WTC11 (cell line): ENCODE data around the gene MSH2. TPM values are rescaled to one million over a fixed set of nuclear protein-coding genes. Genes with fewer than 3 reads are reported as not detected.
A peak's percentile ranks its signal among the peaks of the same experiment; 100 is the strongest.

ENCODE experiments used
- ATAC-seq: fragments of 200-7000 bp; cut with Tn5 transposase; 2 replicates; pipeline ENCODE4 v1.10.0; 2021; ENCODE audit warnings: mild to moderate bottlenecking, moderate library complexity
- CTCF ChIA-PET: fragments of 300-600 bp; sonication (Branson Sonifier 250); formaldehyde crosslinking; loops from one replicate; lab custom pipeline; 2021; ENCODE audit warnings: antibody characterized with exemption; lab: Charles Lee
- POLR2A ChIA-PET: fragments of 350-600 bp; sonication (Branson Sonifier 250); formaldehyde crosslinking; loops from one replicate; lab custom pipeline; 2021; ENCODE audit warnings: antibody characterized with exemption; lab: Charles Lee
- DNase-seq: peaks from one replicate; pipeline ENCODE4 v3.0.0; 2021; ENCODE audit warnings: low spot score
- H3K27ac Mint-ChIP-seq: 2 replicates; pipeline ENCODE4 v1.8.0; 2021; ENCODE audit warnings: mixed read lengths
- H3K27me3 Mint-ChIP-seq: 2 replicates; pipeline ENCODE4 v1.8.0; 2021; ENCODE audit warnings: low read depth, mild to moderate bottlenecking, moderate library complexity, mixed read lengths
- H3K36me3 Mint-ChIP-seq: 2 replicates; pipeline ENCODE4 v1.8.0; 2021; ENCODE audit warnings: mixed read lengths
- H3K4me1 Mint-ChIP-seq: 2 replicates; pipeline ENCODE4 v1.8.0; 2022; ENCODE audit warnings: mixed read lengths
- H3K4me3 Mint-ChIP-seq: 2 replicates; pipeline ENCODE4 v1.8.0; 2021; ENCODE audit warnings: mild to moderate bottlenecking, moderate library complexity, mixed read lengths
- H3K9me3 Mint-ChIP-seq: 2 replicates; pipeline ENCODE4 v1.8.0; 2021; ENCODE audit warnings: mixed read lengths
- ETV6 ChIP-seq: sonication (generic); formaldehyde crosslinking; IDR thresholded peaks from 2 replicates; pipeline ENCODE4 v1.8.1; 2022; ENCODE audit warnings: mild to moderate bottlenecking, missing genetic modification reagents
- FOXJ3 ChIP-seq: sonication (generic); formaldehyde crosslinking; IDR thresholded peaks from 2 replicates; pipeline ENCODE4 v1.9.0; 2021; ENCODE audit warnings: missing genetic modification reagents, mild to moderate bottlenecking, borderline replicate concordance
- FOXK1 ChIP-seq: sonication (generic); formaldehyde crosslinking; IDR thresholded peaks from 2 replicates; pipeline ENCODE4 v1.8.0; 2022; ENCODE audit warnings: mild to moderate bottlenecking, moderate library complexity, missing genetic modification reagents
- JAZF1 ChIP-seq: fragments of 250-450 bp; sonication (Bioruptor Pico); IDR thresholded peaks from 2 replicates; pipeline ENCODE4 v1.9.0; 2021; ENCODE audit warnings: moderate library complexity, mild to moderate bottlenecking, inconsistent platforms
- MYBL2 ChIP-seq: sonication (generic); formaldehyde crosslinking; IDR thresholded peaks from 2 replicates; pipeline ENCODE4 v1.8.1; 2023; ENCODE audit warnings: mild to moderate bottlenecking, moderate library complexity, missing genetic modification reagents
- NR3C1 ChIP-seq: sonication (generic); formaldehyde crosslinking; conservative IDR thresholded peaks from 2 replicates; pipeline ENCODE4 v1.8.1; 2023; ENCODE audit warnings: low read depth, mild to moderate bottlenecking, missing genetic modification reagents
- RELA ChIP-seq: sonication (generic); formaldehyde crosslinking; IDR thresholded peaks from 2 replicates; pipeline ENCODE4 v1.8.1; 2022; ENCODE audit warnings: missing genetic modification reagents, mild to moderate bottlenecking, borderline replicate concordance
- ZNF121 ChIP-seq: sonication (generic); formaldehyde crosslinking; IDR thresholded peaks from 2 replicates; pipeline ENCODE4 v1.8.0; 2023; ENCODE audit warnings: missing genetic modification reagents
- ZNF416 ChIP-seq: fragments of 250-450 bp; sonication (Bioruptor Pico); IDR thresholded peaks from 2 replicates; pipeline ENCODE4 v1.9.0; 2021; ENCODE audit warnings: mild to moderate bottlenecking, inconsistent platforms
- total RNA-seq: library from RNA; stranded (reverse); gene quantifications from 3 replicates; pipeline ENCODE4 v1.2.3, GENCODE V29; 2021
- TF ChIP-seq, protein P1 (sequence below): fragments of 250-450 bp; sonication (Bioruptor Pico); IDR thresholded peaks from 2 replicates; pipeline ENCODE4 v1.8.0; 2021; ENCODE audit warnings: mild to moderate bottlenecking
- TF ChIP-seq, protein P2 (sequence below): sonication (generic); formaldehyde crosslinking; IDR thresholded peaks from 2 replicates; pipeline ENCODE4 v1.8.1; 2023; ENCODE audit warnings: mild to moderate bottlenecking, missing genetic modification reagents, moderate library complexity
- TF ChIP-seq, protein P3 (sequence below): sonication (generic); formaldehyde crosslinking; IDR thresholded peaks from 2 replicates; pipeline ENCODE4 v1.8.0; 2022; ENCODE audit warnings: missing genetic modification reagents
- TF ChIP-seq, protein P4 (sequence below): sonication (generic); formaldehyde crosslinking; IDR thresholded peaks from 2 replicates; pipeline ENCODE4 v1.8.1; 2022; ENCODE audit warnings: low read depth, mild to moderate bottlenecking, moderate library complexity, missing genetic modification reagents, borderline replicate concordance
- TF ChIP-seq, protein P5 (sequence below): sonication (generic); formaldehyde crosslinking; IDR thresholded peaks from 2 replicates; pipeline ENCODE4 v1.8.1; 2023; ENCODE audit warnings: mild to moderate bottlenecking, missing genetic modification reagents

Gene MSH2
- total RNA-seq, 1 experiment from 2014 or later: 244 TPM

DNA sequence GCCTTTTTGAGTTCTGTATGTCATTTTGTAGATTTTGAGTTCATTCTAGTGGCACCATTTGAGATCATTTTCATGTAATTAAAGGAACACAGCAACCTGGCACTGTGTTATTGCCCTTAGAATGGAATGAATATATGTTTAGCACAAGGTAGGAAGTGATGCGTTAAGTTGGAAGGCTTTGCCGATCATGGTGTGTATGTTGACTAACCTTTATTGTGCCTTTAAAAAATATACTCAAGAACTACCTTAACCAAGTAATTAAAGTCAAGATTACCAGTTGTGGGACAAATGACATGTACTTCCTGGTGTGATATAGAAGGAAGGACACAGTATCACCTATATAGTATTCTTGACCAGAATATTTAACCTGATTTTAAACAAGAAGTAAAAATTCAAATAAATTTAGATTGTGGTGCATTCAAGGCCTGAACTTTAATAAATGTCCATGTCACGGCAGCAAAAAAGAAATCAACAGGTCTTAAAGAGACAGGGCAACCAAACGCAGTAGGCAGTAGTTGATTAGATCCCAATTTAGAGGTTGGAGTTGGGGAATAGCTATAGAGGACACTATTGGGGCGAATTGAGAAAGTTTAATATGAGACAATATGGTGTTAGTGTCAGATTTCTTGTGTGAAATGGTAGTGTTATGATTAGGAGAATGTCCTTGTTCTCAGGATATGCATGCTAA lies 68.6 kb downstream of the MSH2 start:
- H3K4me1 Mint-ChIP-seq: no peaks in the 10 kb centered on the region
- TF ChIP-seq ZNF416 (CRISPR knock-in tag) (no peak), MYBL2 (CRISPR knock-in tag) (no peak), FOXK1 (no peak), RELA (no peak), FOXJ3 (CRISPR knock-in tag) (no peak), ZNF121 (no peak), NR3C1 (CRISPR knock-in tag) (no peak), JAZF1 (CRISPR knock-in tag) (no peak)
- TF ChIP-seq, protein P1, sequence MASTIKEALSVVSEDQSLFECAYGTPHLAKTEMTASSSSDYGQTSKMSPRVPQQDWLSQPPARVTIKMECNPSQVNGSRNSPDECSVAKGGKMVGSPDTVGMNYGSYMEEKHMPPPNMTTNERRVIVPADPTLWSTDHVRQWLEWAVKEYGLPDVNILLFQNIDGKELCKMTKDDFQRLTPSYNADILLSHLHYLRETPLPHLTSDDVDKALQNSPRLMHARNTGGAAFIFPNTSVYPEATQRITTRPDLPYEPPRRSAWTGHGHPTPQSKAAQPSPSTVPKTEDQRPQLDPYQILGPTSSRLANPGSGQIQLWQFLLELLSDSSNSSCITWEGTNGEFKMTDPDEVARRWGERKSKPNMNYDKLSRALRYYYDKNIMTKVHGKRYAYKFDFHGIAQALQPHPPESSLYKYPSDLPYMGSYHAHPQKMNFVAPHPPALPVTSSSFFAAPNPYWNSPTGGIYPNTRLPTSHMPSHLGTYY (CRISPR knock-in tag): no peak
- TF ChIP-seq, protein P2, sequence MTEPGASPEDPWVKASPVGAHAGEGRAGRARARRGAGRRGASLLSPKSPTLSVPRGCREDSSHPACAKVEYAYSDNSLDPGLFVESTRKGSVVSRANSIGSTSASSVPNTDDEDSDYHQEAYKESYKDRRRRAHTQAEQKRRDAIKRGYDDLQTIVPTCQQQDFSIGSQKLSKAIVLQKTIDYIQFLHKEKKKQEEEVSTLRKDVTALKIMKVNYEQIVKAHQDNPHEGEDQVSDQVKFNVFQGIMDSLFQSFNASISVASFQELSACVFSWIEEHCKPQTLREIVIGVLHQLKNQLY (CRISPR knock-in tag): no peak
- TF ChIP-seq, protein P3, sequence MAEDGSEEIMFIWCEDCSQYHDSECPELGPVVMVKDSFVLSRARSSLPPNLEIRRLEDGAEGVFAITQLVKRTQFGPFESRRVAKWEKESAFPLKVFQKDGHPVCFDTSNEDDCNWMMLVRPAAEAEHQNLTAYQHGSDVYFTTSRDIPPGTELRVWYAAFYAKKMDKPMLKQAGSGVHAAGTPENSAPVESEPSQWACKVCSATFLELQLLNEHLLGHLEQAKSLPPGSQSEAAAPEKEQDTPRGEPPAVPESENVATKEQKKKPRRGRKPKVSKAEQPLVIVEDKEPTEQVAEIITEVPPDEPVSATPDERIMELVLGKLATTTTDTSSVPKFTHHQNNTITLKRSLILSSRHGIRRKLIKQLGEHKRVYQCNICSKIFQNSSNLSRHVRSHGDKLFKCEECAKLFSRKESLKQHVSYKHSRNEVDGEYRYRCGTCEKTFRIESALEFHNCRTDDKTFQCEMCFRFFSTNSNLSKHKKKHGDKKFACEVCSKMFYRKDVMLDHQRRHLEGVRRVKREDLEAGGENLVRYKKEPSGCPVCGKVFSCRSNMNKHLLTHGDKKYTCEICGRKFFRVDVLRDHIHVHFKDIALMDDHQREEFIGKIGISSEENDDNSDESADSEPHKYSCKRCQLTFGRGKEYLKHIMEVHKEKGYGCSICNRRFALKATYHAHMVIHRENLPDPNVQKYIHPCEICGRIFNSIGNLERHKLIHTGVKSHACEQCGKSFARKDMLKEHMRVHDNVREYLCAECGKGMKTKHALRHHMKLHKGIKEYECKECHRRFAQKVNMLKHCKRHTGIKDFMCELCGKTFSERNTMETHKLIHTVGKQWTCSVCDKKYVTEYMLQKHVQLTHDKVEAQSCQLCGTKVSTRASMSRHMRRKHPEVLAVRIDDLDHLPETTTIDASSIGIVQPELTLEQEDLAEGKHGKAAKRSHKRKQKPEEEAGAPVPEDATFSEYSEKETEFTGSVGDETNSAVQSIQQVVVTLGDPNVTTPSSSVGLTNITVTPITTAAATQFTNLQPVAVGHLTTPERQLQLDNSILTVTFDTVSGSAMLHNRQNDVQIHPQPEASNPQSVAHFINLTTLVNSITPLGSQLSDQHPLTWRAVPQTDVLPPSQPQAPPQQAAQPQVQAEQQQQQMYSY (CRISPR knock-in tag): no peak
- TF ChIP-seq, protein P4, sequence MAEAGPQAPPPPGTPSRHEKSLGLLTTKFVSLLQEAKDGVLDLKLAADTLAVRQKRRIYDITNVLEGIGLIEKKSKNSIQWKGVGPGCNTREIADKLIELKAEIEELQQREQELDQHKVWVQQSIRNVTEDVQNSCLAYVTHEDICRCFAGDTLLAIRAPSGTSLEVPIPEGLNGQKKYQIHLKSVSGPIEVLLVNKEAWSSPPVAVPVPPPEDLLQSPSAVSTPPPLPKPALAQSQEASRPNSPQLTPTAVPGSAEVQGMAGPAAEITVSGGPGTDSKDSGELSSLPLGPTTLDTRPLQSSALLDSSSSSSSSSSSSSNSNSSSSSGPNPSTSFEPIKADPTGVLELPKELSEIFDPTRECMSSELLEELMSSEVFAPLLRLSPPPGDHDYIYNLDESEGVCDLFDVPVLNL (CRISPR knock-in tag): no peak
- TF ChIP-seq, protein P5, sequence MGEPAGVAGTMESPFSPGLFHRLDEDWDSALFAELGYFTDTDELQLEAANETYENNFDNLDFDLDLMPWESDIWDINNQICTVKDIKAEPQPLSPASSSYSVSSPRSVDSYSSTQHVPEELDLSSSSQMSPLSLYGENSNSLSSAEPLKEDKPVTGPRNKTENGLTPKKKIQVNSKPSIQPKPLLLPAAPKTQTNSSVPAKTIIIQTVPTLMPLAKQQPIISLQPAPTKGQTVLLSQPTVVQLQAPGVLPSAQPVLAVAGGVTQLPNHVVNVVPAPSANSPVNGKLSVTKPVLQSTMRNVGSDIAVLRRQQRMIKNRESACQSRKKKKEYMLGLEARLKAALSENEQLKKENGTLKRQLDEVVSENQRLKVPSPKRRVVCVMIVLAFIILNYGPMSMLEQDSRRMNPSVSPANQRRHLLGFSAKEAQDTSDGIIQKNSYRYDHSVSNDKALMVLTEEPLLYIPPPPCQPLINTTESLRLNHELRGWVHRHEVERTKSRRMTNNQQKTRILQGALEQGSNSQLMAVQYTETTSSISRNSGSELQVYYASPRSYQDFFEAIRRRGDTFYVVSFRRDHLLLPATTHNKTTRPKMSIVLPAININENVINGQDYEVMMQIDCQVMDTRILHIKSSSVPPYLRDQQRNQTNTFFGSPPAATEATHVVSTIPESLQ (CRISPR knock-in tag): no peak
- H3K36me3 Mint-ChIP-seq: peaks cover 75% of the 10 kb centered on the region
- H3K27ac Mint-ChIP-seq: peak overlapping the region; percentile 28; the same call in 1 of the 2 replicates
- DNase-seq (no peak), ATAC-seq (no peak)
- H3K4me3 Mint-ChIP-seq: no peak overlapping the region
- ChIA-PET POLR2A (no interaction called here), CTCF (no interaction called here)
- H3K27me3 Mint-ChIP-seq: no peaks in the 10 kb centered on the region
- H3K9me3 Mint-ChIP-seq: no peaks in the 10 kb centered on the region

DNA sequence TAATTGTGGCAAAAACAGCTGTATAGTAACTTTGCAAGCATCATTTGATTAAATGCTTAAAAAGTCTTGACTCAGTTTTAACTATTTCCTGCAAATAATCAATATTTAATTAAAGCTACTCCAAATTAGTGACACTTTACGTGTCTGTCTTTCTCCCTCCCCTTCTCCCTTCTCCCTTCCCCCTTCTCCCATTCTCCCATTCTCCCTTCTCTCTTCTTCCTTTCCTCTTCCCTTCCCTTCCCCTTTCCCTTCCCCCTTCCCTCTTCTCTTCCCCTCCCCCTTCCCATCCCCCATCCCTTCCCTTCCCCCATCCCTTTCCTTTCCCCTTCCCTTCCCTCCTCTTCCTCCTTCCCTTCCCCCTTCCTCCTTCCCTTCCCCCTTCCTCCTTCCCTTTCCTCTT lies 76.9 kb downstream of the MSH2 start:
- no peak overlapping the region for H3K27ac Mint-ChIP-seq
- ChIA-PET CTCF (no interaction called here), POLR2A (no interaction called here)
- H3K9me3 Mint-ChIP-seq: no peaks in the 10 kb centered on the region
- H3K4me3 Mint-ChIP-seq: no peak overlapping the region
- peaks cover 79% of the 10 kb centered on the region for H3K36me3 Mint-ChIP-seq
- no peak for ATAC-seq
- H3K4me1 Mint-ChIP-seq: peaks cover 19% of the 10 kb centered on the region
- TF ChIP-seq, protein P4 (CRISPR knock-in tag): no peak
- peak; percentile 91 for TF ChIP-seq ETV6 (CRISPR knock-in tag)
- TF ChIP-seq, all 79 proteins: peak for 1
- no peaks in the 10 kb centered on the region for H3K27me3 Mint-ChIP-seq
- DNase-seq: no peak
